ENCODE measurements around the gene SUN1.

DNA sequence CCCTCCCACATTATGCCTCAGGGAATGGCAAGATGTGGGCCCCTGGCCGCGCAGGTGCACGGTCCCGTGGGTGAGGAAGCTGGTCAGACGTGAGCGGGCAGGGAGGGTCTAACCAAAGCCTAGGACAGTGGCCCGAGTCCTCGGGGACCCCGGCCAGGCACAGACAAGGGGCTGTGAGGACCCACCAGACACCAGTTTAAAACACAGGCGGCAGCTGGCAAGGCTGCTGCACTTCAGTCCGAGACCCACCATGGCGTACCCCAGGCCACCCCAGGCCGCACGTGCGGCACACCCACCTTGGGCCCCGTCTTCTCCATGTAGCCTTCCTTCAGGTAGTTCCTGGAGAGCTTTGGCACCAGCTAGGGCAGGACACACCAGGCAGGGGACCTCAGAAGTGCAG lies 67.5 kb downstream of the SUN1 start:
- no peak for TF ChIP-seq EZH2phosphoT487 (IDR thresholded peaks at IDR 0.05; ENCODE audit: borderline replicate concordance, low read depth, low read length)
- TF ChIP-seq, protein P1, sequence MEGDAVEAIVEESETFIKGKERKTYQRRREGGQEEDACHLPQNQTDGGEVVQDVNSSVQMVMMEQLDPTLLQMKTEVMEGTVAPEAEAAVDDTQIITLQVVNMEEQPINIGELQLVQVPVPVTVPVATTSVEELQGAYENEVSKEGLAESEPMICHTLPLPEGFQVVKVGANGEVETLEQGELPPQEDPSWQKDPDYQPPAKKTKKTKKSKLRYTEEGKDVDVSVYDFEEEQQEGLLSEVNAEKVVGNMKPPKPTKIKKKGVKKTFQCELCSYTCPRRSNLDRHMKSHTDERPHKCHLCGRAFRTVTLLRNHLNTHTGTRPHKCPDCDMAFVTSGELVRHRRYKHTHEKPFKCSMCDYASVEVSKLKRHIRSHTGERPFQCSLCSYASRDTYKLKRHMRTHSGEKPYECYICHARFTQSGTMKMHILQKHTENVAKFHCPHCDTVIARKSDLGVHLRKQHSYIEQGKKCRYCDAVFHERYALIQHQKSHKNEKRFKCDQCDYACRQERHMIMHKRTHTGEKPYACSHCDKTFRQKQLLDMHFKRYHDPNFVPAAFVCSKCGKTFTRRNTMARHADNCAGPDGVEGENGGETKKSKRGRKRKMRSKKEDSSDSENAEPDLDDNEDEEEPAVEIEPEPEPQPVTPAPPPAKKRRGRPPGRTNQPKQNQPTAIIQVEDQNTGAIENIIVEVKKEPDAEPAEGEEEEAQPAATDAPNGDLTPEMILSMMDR (conservative IDR thresholded peaks at IDR 0.05; ENCODE audit: low read length), result no peak
